ENCODE measurements around the gene TIMM23B.
A peak's percentile ranks its signal among the peaks of the same experiment; 100 is the strongest.
"Not testable (repeated sequence)": the region's sequence is repeated elsewhere in the genome, so short reads cannot be mapped to it uniquely, and the experiment has no call there.

TIMM23B gene

GRCh38 chr10:49941447-49942338, at the start of gene TIMM23B, which contains the start of gene PARG:
TIMM23B (plus strand) TSS chr10:49942053; CDS start chr10:49942195, 142 bp downstream.
PARG (minus strand) TSS chr10:49942027; CDS start chr10:49941725, 302 bp downstream.
- peak; percentile 50 for DNase-seq (ENCODE audit: low read depth)
- peak within 1 kb of the TSS; percentile 60 for H3K4me3 ChIP-seq (ENCODE audit: low read length)

GRCh38 chr10:49899999-49900398, 41.9 kb upstream of the TIMM23B start:
- H3K4me3 ChIP-seq (ENCODE audit: low read length); DNase-seq (ENCODE audit: low read depth): not testable (repeated sequence)

GRCh38 chr10:49900406-49900805, 41.4 kb upstream of the TIMM23B start:
- H3K4me3 ChIP-seq (ENCODE audit: low read length); DNase-seq (ENCODE audit: low read depth): not testable (repeated sequence)

GRCh38 chr10:49903829-49904228, 38.0 kb upstream of the TIMM23B start:
- not testable (repeated sequence) for H3K4me3 ChIP-seq (ENCODE audit: low read length); DNase-seq (ENCODE audit: low read depth)

GRCh38 chr10:49908290-49909080, 33.4 kb upstream of the TIMM23B start:
- DNase-seq (ENCODE audit: low read depth); H3K4me3 ChIP-seq (ENCODE audit: low read length): not testable (repeated sequence)

- DNase-seq (ENCODE audit: low read depth), result not testable (repeated sequence)
These were observed 31.6 kb upstream of the TIMM23B start for GRCh38 chr10:49910295-49910694.

GRCh38 chr10:49916451-49916850, 25.4 kb upstream of the TIMM23B start:
- not testable (repeated sequence) for DNase-seq (ENCODE audit: low read depth); H3K4me3 ChIP-seq (ENCODE audit: low read length)

More at GRCh38 chr10:49910295-49910694, 31.6 kb upstream of the TIMM23B start:
- H3K4me3 ChIP-seq (ENCODE audit: low read length), result not testable (repeated sequence)

- not testable (repeated sequence) for DNase-seq (ENCODE audit: low read depth)
These were observed 23.9 kb upstream of the TIMM23B start for GRCh38 chr10:49917927-49918326.

GRCh38 chr10:49922041-49922440, 19.8 kb upstream of the TIMM23B start:
- not testable (repeated sequence) for DNase-seq (ENCODE audit: low read depth); H3K4me3 ChIP-seq (ENCODE audit: low read length)

More at GRCh38 chr10:49917927-49918326, 23.9 kb upstream of the TIMM23B start:
- not testable (repeated sequence) for H3K4me3 ChIP-seq (ENCODE audit: low read length)

GRCh38 chr10:49923572-49923971, 18.3 kb upstream of the TIMM23B start:
- DNase-seq (ENCODE audit: low read depth); H3K4me3 ChIP-seq (ENCODE audit: low read length): not testable (repeated sequence)

GRCh38 chr10:49931276-49931675, 10.6 kb upstream of the TIMM23B start:
- not testable (repeated sequence) for DNase-seq (ENCODE audit: low read depth); H3K4me3 ChIP-seq (ENCODE audit: low read length)

- H3K4me3 ChIP-seq (ENCODE audit: low read length); DNase-seq (ENCODE audit: low read depth): not testable (repeated sequence)
These were observed 9.7 kb upstream of the TIMM23B start for GRCh38 chr10:49931959-49932728.

GRCh38 chr10:49942339-49942705, 469 bp downstream of the TIMM23B start:
- H3K4me3 ChIP-seq (ENCODE audit: low read length), result peak overlapping the region; percentile 60
- DNase-seq (ENCODE audit: low read depth), result not testable (repeated sequence)

GRCh38 chr10:49943607-49944006, 1.8 kb downstream of the TIMM23B start:
- DNase-seq (ENCODE audit: low read depth); H3K4me3 ChIP-seq (ENCODE audit: low read length): not testable (repeated sequence)

GRCh38 chr10:49948142-49948541, 6.3 kb downstream of the TIMM23B start:
- not testable (repeated sequence) for DNase-seq (ENCODE audit: low read depth); H3K4me3 ChIP-seq (ENCODE audit: low read length)

GRCh38 chr10:49948737-49949136, 6.9 kb downstream of the TIMM23B start:
- not testable (repeated sequence) for H3K4me3 ChIP-seq (ENCODE audit: low read length); DNase-seq (ENCODE audit: low read depth)

GRCh38 chr10:49952006-49952405, 10.2 kb downstream of the TIMM23B start:
- H3K4me3 ChIP-seq (ENCODE audit: low read length); DNase-seq (ENCODE audit: low read depth): not testable (repeated sequence)

- DNase-seq (ENCODE audit: low read depth); H3K4me3 ChIP-seq (ENCODE audit: low read length): not testable (repeated sequence)
These were observed 11.3 kb downstream of the TIMM23B start for GRCh38 chr10:49953122-49953521.

GRCh38 chr10:49970331-49970857, 28.5 kb downstream of the TIMM23B start:
- not testable (repeated sequence) for DNase-seq (ENCODE audit: low read depth)

More at GRCh38 chr10:49970331-49970857, 28.5 kb downstream of the TIMM23B start:
- H3K4me3 ChIP-seq (ENCODE audit: low read length), result not testable (repeated sequence)

Data from retinal pigment epithelial cell (primary cell).